ENCODE results near the gene LAYN. TPM values are rescaled to one million over a fixed set of nuclear protein-coding genes. Genes with fewer than 3 reads are reported as not detected.
A peak's percentile ranks its signal among the peaks of the same experiment; 100 is the strongest.

LAYN gene
- total RNA-seq, 1 donor from 2014 or later = 3.8 TPM

DNA sequence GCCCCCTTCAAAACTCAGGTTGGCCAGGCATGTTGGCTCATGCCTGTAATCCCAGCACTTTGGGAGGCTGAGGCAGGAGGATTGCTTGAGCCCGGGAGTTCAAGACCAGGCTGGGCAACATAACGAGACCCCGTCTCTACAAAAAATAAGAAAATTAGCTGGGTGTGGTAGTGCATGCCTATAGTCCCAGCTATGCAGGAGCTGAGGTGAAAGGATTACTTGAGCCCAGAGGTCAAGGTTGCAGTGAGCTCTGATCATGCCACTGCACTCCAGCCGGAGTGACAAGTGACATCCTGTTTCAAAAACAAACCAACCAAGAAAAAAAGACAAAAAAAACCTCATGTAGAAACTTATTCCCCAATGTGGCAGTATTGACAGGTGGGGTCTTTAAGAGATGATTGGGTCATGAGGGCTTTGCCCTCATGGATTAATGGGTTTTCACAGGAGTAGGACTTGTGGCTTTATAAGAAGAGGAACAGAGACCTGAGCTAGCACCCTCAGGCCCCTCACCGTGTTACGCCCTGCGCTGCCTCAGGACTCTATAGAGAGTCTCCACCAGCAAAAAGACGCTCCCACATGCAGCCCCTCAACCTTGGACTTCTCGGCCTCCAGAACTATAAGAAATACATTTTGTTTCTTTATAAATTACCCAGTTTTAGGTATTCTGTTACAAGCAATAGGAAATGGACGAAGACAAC lies 22.3 kb downstream of the LAYN start:
- Mint-ChIP-seq H3K4me1 (peaks cover 3% of the 10 kb centered on the region), H3K27ac (ENCODE audit: unreplicated experiment) (peak overlapping the region; percentile 85), H3K4me3 (no peak overlapping the region), H3K9me3 (no peaks in the 10 kb centered on the region), H3K27me3 (ENCODE audit: low read depth) (no peaks in the 10 kb centered on the region), H3K36me3 (ENCODE audit: low read depth) (no peaks in the 10 kb centered on the region)
- no peak for DNase-seq (ENCODE audit: low read depth, low spot score)
- TF ChIP-seq CTCF (conservative IDR thresholded peaks at IDR 0.05) = no peak

GRCh38 chr11:111565114-111565720 lies 24.7 kb downstream of the LAYN start:
- H3K9me3 Mint-ChIP-seq = no peaks in the 10 kb centered on the region
- H3K4me1 Mint-ChIP-seq = peaks cover 10% of the 10 kb centered on the region
- DNase-seq (ENCODE audit: low read depth, low spot score) = peak; percentile 66
- TF ChIP-seq CTCF (conservative IDR thresholded peaks at IDR 0.05) = peak; percentile 97
- no peaks in the 10 kb centered on the region for H3K36me3 Mint-ChIP-seq (ENCODE audit: low read depth)
- no peaks in the 10 kb centered on the region for H3K27me3 Mint-ChIP-seq (ENCODE audit: low read depth)
- H3K4me3 Mint-ChIP-seq = no peak overlapping the region
- H3K27ac Mint-ChIP-seq (ENCODE audit: unreplicated experiment) = no peak overlapping the region

DNA sequence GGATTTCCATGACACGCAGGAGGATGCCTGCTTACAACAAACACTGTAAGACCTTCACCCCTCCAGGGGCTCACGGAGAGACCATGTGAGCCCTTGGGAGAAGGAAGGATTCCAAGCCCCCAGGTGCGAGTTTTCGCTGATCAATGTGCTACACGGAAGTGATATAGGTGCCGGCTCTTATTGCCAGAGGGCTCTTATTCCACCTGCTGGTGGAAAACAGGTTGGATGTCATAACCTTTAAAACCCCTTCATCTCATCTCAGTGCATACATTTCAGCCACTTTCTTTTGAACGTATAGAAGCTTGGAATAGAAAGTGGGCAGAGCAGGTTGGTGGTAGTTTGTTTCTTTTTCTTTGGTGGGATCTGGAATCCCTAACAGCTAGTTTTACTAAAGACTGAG lies 25.8 kb downstream of the LAYN start:
- no peaks in the 10 kb centered on the region for H3K27me3 Mint-ChIP-seq (ENCODE audit: low read depth)
- no peaks in the 10 kb centered on the region for H3K9me3 Mint-ChIP-seq
- TF ChIP-seq CTCF (conservative IDR thresholded peaks at IDR 0.05) = no peak
- peaks cover 21% of the 10 kb centered on the region for H3K4me1 Mint-ChIP-seq
- no peak overlapping the region for H3K27ac Mint-ChIP-seq (ENCODE audit: unreplicated experiment)
- no peak overlapping the region for H3K4me3 Mint-ChIP-seq
- DNase-seq (ENCODE audit: low read depth, low spot score) = no peak
- H3K36me3 Mint-ChIP-seq (ENCODE audit: low read depth) = no peaks in the 10 kb centered on the region

DNA sequence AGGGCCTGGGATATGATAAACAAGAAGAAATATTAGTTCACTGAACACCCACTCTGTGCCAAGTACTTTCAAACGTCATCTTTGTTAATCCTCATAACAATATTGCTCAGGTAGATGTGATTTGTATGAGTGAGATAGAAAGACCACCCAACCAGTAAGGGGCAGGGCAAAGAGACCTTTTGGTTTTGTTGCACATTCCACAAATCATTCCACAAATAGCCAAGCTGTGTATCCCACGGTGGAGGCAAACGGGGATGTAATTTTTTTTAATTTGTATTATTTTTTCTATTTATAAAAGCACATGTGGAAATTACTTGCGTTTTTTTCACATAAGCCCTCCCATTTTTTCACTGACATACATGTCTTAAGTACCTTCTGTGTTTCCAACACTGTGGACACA lies 29.0 kb downstream of the LAYN start:
- Mint-ChIP-seq H3K4me1 (peaks cover 22% of the 10 kb centered on the region), H3K27ac (ENCODE audit: unreplicated experiment) (no peak overlapping the region), H3K4me3 (no peak overlapping the region), H3K9me3 (no peaks in the 10 kb centered on the region), H3K27me3 (ENCODE audit: low read depth) (no peaks in the 10 kb centered on the region), H3K36me3 (ENCODE audit: low read depth) (no peaks in the 10 kb centered on the region)
- no peak for TF ChIP-seq CTCF (conservative IDR thresholded peaks at IDR 0.05)
- no peak for DNase-seq (ENCODE audit: low read depth, low spot score)

DNA sequence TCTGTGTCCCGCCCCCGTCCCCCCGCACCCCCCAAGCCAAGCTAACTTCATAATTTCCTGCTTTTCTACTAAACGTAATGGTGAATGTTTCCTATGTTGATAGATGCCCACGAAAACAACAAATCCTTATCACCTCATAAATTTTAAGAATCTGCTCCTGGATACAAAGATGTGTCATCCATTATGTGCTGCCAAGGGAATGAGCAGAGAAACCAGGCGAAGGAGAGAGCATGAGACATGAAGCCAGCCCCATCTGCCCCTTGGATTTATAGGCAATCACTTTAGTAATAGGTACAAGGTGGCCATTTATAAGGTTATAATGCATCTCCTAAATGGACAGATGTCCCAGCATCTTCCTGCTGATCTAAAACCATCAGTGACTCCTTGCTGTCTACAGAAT lies 30.3 kb downstream of the LAYN start:
- Mint-ChIP-seq H3K36me3 (ENCODE audit: low read depth) (no peaks in the 10 kb centered on the region), H3K27ac (ENCODE audit: unreplicated experiment) (no peak overlapping the region), H3K4me3 (no peak overlapping the region), H3K27me3 (ENCODE audit: low read depth) (no peaks in the 10 kb centered on the region), H3K4me1 (peaks cover 30% of the 10 kb centered on the region), H3K9me3 (no peaks in the 10 kb centered on the region)
- no peak for TF ChIP-seq CTCF (conservative IDR thresholded peaks at IDR 0.05)
- DNase-seq (ENCODE audit: low read depth, low spot score) = no peak
